DOHH2 (cell line): ENCODE results near the gene PCSK5.

Experiments
- H3F3A ChIP-seq: fragments of 200-600 bp; sonication (generic), shearing (Covaris generic); 2 replicates; pipeline ENCODE4 v1.6.0; 2016; ENCODE audit warnings: antibody characterized with exemption, mild to moderate bottlenecking; ENCODE audit not compliant: control insufficient read depth, insufficient read depth
- H3K27ac ChIP-seq: fragments of 200-600 bp; sonication (generic); 2 replicates; pipeline ENCODE4 v1.5.1; 2014; ENCODE audit warnings: low read depth, mild to moderate bottlenecking, low read length, moderate library complexity
- H3K27me3 ChIP-seq: fragments of 200-600 bp; sonication (generic); 2 replicates; pipeline ENCODE4 v1.6.1; 2014; ENCODE audit warnings: mild to moderate bottlenecking, low read length, mixed read lengths; ENCODE audit not compliant: control insufficient read depth
- H3K36me3 ChIP-seq: fragments of 200-600 bp; sonication (generic); 2 replicates; pipeline ENCODE4 v1.6.1; 2014; ENCODE audit warnings: mild to moderate bottlenecking, low read length, moderate library complexity, mixed read lengths; ENCODE audit not compliant: control insufficient read depth
- H3K4me1 ChIP-seq: fragments of 200-600 bp; sonication (generic); 2 replicates; pipeline ENCODE4 v1.6.1; 2014; ENCODE audit warnings: mild to moderate bottlenecking, low read length, mixed read lengths; ENCODE audit not compliant: control insufficient read depth
- H3K4me2 ChIP-seq: fragments of 200-600 bp; sonication (generic); 2 replicates; pipeline ENCODE4 v1.6.0; 2014; ENCODE audit warnings: mild to moderate bottlenecking, low read length, moderate library complexity
- H3K4me3 ChIP-seq: fragments of 200-600 bp; sonication (generic); 2 replicates; pipeline ENCODE4 v1.5.1; 2014; ENCODE audit warnings: mild to moderate bottlenecking, low read length, mixed read lengths
- H3K79me2 ChIP-seq: fragments of 200-600 bp; sonication (generic); 2 replicates; pipeline ENCODE4 v1.6.1; 2014; ENCODE audit warnings: mild to moderate bottlenecking, low read length, mixed read lengths; ENCODE audit not compliant: control insufficient read depth
- H3K9me2 ChIP-seq: fragments of 200-600 bp; sonication (generic); replicated peaks from 2 replicates; pipeline ENCODE4 v1.6.1; 2014; ENCODE audit warnings: mild to moderate bottlenecking, low read length, mixed read lengths; ENCODE audit not compliant: control insufficient read depth
- H3K9me3 ChIP-seq: fragments of 200-600 bp; sonication (generic); 2 replicates; pipeline ENCODE4 v1.6.1; 2014; ENCODE audit warnings: antibody characterized with exemption, low read length, mixed read lengths; ENCODE audit not compliant: control insufficient read depth, insufficient read depth
- H4K20me1 ChIP-seq: fragments of 200-600 bp; sonication (generic); 2 replicates; pipeline ENCODE4 v1.6.0; 2014; ENCODE audit warnings: low read depth, mild to moderate bottlenecking, antibody characterized with exemption, low read length, moderate library complexity; ENCODE audit not compliant: control insufficient read depth, insufficient read depth
- EZH2phosphoT487 ChIP-seq: fragments of 200-600 bp; sonication (generic); IDR thresholded peaks from 2 replicates; pipeline ENCODE4 v1.6.1; 2017; ENCODE audit warnings: borderline replicate concordance, mild to moderate bottlenecking, antibody characterized with exemption, low read length, moderate library complexity, mixed read lengths
- TF ChIP-seq, protein P1 (sequence below): fragments of 200-600 bp; sonication (generic); IDR thresholded peaks from one replicate; pipeline ENCODE4 v1.5.1; 2014; ENCODE audit warnings: antibody characterized with exemption, mild to moderate bottlenecking, low read depth, low read length; ENCODE audit not compliant: poor library complexity, severe bottlenecking

PCSK5 gene

GRCh38 chr9:76166526-76166925 is 276.1 kb downstream of the PCSK5 start:
- Histone ChIP-seq H3K79me2 (no peaks in the 10 kb centered on the region), H3K4me2 (no peak overlapping the region), H3K9me2 (no peaks in the 10 kb centered on the region), H3F3A (no peaks in the 10 kb centered on the region), H3K36me3 (no peaks in the 10 kb centered on the region), H3K27ac (no peak overlapping the region), H3K27me3 (peaks cover 8% of the 10 kb centered on the region; the same call in 1 of the 2 replicates), H4K20me1 (no peaks in the 10 kb centered on the region), H3K4me1 (no peaks in the 10 kb centered on the region), H3K4me3 (no peak overlapping the region), H3K9me3 (no peaks in the 10 kb centered on the region)
- TF ChIP-seq, protein P1, sequence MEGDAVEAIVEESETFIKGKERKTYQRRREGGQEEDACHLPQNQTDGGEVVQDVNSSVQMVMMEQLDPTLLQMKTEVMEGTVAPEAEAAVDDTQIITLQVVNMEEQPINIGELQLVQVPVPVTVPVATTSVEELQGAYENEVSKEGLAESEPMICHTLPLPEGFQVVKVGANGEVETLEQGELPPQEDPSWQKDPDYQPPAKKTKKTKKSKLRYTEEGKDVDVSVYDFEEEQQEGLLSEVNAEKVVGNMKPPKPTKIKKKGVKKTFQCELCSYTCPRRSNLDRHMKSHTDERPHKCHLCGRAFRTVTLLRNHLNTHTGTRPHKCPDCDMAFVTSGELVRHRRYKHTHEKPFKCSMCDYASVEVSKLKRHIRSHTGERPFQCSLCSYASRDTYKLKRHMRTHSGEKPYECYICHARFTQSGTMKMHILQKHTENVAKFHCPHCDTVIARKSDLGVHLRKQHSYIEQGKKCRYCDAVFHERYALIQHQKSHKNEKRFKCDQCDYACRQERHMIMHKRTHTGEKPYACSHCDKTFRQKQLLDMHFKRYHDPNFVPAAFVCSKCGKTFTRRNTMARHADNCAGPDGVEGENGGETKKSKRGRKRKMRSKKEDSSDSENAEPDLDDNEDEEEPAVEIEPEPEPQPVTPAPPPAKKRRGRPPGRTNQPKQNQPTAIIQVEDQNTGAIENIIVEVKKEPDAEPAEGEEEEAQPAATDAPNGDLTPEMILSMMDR: no peak
- TF ChIP-seq EZH2phosphoT487: no peak

- Histone ChIP-seq H3K9me2 (no peaks in the 10 kb centered on the region), H3K27ac (no peak overlapping the region), H3K27me3 (no peaks in the 10 kb centered on the region), H3K9me3 (no peaks in the 10 kb centered on the region), H3K36me3 (no peaks in the 10 kb centered on the region), H3K4me1 (no peaks in the 10 kb centered on the region), H3K4me3 (no peak overlapping the region), H3F3A (no peaks in the 10 kb centered on the region), H4K20me1 (no peaks in the 10 kb centered on the region), H3K4me2 (no peak overlapping the region), H3K79me2 (no peaks in the 10 kb centered on the region)
- TF ChIP-seq, protein P1: no peak
- TF ChIP-seq EZH2phosphoT487: no peak
Observed at GRCh38 chr9:76176171-76176570, 285.7 kb downstream of the PCSK5 start.

GRCh38 chr9:76177931-76178330 is 287.5 kb downstream of the PCSK5 start:
- TF ChIP-seq, protein P1: no peak
- no peak for TF ChIP-seq EZH2phosphoT487
- Histone ChIP-seq H3K27me3 (no peaks in the 10 kb centered on the region), H3K4me3 (no peak overlapping the region), H3K4me2 (no peak overlapping the region), H3K79me2 (no peaks in the 10 kb centered on the region), H3K9me3 (no peaks in the 10 kb centered on the region), H3K36me3 (no peaks in the 10 kb centered on the region), H4K20me1 (no peaks in the 10 kb centered on the region), H3K4me1 (no peaks in the 10 kb centered on the region), H3K27ac (no peak overlapping the region), H3F3A (no peaks in the 10 kb centered on the region), H3K9me2 (no peaks in the 10 kb centered on the region)

- TF ChIP-seq, protein P1: no peak
- TF ChIP-seq EZH2phosphoT487: no peak
- Histone ChIP-seq H4K20me1 (no peaks in the 10 kb centered on the region), H3K4me1 (no peaks in the 10 kb centered on the region), H3F3A (no peaks in the 10 kb centered on the region), H3K9me2 (no peaks in the 10 kb centered on the region), H3K27ac (no peak overlapping the region), H3K36me3 (no peaks in the 10 kb centered on the region), H3K4me2 (no peak overlapping the region), H3K27me3 (no peaks in the 10 kb centered on the region), H3K79me2 (no peaks in the 10 kb centered on the region), H3K9me3 (no peaks in the 10 kb centered on the region), H3K4me3 (no peak overlapping the region)
Observed at GRCh38 chr9:76180541-76180940, 290.1 kb downstream of the PCSK5 start.
